Measurements from ENCODE around the gene MLANA. TPM values are rescaled to one million over a fixed set of nuclear protein-coding genes. Genes with fewer than 3 reads are reported as not detected.

The MLANA gene, protein sequence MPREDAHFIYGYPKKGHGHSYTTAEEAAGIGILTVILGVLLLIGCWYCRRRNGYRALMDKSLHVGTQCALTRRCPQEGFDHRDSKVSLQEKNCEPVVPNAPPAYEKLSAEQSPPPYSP
- not detected in 2 replicates for total RNA-seq

DNA sequence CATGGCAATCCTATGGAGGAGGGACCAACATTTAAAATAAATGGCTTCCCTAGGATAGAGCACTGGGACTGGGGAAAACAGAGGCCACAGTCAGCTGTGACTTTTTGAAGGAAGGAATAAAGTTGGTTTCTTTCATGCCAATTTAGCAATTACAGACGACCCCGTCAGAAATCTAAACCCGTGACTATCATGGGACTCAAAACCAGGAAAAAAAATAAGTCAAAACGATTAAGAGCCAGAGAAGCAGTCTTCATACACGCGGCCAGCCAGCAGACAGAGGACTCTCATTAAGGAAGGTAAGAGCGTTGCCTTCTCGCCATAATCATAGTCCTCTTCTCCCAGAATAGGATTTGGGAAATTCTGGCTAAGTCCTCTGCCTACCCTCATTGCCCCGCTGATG is at the start of gene MLANA:
TSS of gene MLANA (plus strand) at position 249 of the 400 bp plus-strand sequence. CDS start 1,586 bp downstream, outside the sequence.
- DNase-seq (ENCODE audit: low read depth in 2 of 2), result no peak

DNA sequence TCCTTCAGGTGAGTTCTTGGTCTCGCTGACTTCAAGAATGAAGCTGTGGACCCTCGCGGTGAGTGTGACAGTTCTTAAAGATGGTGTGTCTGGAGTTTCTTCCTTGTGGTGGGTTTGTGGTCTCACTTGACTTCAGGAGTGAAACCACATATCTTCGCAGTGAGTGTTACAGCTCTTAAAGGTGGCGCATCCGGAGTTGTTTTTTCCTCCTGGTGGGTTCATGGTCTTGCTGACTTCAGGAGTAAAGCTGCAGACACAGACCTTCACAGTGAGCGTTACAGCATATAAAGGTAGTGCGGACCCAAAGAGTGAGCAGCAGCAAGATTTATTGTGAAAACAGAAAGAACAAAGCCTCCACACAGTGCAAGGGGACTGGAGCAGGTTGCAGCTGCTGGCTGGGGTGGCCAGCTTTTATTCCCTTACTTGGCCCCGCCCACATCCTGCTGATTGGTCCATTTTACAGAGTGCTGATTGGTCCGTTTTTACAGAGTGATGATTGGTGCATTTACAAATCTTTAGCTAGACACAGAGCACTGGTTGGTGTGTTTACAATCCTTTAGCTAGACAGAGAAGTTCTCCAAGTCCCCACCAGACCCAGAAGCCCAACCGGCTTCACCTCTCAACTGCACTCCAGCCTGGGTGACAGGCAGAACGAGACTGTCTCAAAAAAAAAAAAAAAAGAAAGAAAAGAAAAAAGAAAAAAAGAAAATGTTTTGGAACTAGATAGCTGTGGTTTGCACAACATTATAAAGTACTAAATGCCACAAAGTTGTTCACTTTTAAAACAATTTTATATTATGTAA is 48.7 kb upstream of the MLANA start:
- DNase-seq (ENCODE audit: low read depth in 2 of 2), result no peak

DNA sequence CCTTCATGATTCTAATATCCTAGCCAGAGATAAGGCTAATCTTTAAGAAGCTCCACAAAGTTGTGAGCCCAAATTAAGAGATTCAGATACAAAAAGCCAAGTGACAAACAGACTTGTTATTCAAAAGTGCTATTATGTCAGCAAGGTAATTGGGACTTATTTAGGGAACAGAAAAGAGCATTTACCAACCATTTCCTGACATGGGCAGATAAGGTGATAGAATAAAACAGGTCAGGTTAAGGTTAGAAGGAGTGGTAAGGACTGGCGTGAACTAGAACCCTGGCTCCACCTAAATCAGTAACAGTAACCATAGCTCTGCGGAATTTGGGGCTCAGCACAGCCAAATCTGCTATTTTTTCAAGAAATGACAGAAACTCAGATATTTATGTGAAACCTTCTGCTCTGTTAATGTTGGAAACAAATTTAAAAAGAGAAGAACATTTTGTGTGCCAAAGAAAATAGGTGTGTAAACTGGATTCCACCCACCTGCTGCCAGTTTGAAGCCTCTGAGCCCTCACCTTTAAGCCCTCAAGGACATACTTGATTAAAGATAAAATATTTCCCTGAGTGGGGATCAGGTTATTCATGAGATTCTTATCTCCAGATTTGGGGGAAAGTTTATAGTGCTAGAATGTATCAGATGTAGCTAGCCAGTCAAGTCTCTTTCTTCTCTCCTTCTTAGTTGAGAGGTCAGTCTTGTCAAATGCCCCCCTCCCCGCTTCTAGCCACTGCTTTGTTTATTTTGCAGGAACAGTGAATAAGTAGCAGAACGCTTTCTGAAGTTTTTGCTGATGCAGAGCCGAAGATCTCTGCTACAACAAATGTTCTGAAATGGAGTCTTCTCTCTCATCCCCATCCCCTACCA is 47.5 kb upstream of the MLANA start:
- no peak for DNase-seq (ENCODE audit: low read depth in 2 of 2)

DNA sequence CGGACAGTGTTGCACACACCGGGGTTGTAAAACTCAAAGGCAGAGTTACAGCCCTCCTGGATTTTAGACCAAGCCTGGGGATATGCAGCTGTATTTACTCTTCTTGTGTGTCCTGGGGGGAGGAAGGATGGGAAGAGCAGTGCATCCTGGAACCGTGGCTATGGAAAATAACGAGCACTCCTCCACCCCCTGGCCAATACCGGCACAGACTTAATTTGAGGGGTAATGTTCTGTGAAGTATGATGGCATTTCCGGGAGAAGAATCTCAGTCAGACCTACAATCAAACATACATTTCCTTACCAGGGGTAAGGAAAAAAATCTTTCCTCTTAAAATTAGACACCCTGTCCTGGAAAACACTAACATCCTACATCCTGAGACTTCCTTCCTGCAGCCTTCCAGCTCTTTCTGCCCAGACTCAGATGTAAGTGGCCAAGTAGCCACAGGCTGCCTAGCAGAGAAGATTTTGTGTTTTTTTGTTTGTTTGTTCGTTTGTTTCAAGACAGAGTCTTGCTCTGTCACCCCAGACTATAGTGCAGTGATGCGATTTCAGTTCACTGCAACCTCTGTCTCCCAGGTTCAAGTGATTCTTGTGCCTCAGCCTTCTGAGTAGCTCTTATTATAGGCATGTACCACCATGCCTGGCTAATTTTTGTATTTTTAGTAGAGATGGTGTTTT is 46.8 kb upstream of the MLANA start:
- DNase-seq (ENCODE audit: low read depth in 2 of 2), result peak; percentile 25 to 66

DNA sequence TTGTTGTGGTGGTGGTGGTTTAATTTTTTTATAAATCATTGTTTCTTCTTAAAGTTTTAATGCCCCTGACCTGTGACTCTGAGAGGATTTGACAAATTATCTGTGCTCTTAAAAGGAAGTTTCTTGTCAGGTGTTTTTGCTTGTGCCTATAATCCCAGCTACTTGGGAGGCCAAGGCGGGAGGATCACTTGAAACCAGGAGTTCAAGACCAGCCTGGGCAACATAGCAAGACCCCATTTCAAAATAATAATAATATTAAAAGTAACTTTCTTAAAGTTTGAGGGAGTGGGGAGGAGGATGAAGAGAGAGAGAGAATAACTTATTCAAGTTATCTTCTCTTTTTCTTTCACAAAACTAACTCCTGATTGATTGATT is 45.5 kb upstream of the MLANA start:
- DNase-seq (ENCODE audit: low read depth in 2 of 2), result no peak

DNA sequence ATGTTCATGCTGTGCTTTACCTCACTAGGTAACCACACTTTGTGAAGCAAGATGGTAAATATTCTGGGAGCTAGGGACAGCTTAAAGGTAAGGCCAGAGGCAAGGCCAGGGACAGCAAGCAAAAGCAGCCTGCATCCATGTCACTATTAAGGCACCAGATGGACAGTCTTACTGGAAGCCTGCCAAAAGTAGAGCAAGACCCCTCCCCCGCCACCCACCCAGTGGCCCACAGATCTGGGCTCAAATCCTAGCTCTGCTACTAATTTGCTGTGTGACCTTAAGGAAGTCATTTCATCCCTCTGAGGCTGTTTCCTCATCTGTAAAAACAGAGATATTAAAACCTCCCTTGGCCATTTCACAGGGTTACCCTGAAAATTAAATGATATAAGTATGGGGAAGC is 44.6 kb upstream of the MLANA start:
- no peak for DNase-seq (ENCODE audit: low read depth in 2 of 2)

DNA sequence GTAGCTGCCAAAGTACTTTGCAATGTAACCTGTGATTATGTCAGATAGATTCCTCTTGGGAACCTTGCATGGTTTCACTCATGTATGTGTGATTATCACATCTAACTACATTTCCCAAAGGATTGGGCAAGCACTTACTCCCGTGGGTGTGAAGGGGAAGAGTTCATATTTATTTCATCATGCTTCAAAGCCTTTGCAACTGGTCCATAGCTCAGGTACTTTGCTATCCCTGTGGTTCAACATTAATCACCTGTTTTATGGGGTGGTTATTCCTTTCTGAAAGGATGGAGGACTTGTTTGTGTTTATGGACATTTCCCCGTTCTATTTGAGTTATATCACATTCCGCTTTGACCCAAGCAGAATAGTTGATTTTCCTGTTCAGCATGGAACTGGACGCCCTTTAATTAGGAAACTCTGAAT is 44.2 kb upstream of the MLANA start:
- DNase-seq (ENCODE audit: low read depth in 2 of 2), result no peak

DNA sequence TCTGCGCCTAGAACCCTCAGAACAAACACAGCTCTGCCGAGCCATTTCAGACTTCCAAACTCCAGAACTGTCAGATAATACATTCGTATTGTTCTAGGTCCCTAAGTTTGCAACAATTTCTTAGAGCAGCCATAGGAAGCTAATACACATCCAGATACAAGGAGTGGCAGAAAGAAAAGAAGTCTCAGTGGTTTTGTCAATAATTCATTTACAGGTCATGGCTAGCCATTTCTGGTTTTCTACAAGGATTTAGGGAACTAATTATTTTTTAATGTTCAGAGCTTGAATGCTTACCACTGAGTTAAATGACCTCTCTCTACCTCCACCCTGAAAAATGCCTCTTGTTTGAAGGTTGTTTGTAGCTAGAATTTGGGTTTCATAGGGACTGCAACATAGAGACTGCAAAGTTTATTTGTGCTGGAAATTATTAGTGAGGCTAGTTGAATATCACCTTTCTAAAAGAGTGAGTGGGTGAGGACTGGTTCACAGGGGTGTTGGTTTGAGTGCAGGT is 42.3 kb upstream of the MLANA start:
- no peak for DNase-seq (ENCODE audit: low read depth in 2 of 2)

DNA sequence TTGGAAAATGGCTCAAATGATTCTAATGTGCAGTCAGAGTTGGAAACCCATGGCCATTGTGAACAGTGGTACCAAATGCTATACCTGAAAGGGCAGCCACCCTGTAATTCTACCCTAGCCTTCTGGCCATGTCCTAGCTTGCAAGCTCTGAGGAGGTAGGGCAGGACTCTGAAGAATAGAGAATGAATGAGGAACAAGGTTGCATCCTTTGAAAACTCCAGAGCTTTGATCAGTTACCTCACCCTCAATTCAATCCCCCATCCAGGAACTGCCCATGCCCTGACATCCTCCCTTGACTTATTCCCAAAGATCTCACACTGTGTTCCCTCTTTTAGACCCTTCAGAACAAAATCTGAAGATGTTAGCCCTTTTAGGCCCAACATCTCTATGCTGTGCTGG is 40.0 kb upstream of the MLANA start:
- DNase-seq (ENCODE audit: low read depth in 2 of 2), result no peak

DNA sequence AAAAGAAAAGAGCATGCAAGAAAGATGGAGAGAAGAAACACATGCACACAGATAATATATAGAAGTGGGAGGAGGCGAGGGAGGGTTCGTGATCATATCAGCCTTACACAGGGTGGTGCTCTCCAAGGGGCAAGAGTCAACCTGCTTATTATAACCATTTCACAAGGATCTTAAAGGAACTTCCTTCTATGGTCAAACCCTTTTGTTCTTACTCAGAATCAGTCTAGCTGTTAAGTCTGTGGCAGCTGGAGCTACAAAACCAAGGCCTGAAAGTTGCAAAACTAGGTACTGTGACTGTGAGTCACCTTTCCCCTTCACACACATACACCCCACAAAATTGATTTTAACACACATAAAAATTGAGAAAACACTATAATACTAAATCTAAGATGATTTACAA is 39.2 kb upstream of the MLANA start:
- peak in 1 of 2 donors; percentile 41 for DNase-seq (ENCODE audit: low read depth in 2 of 2)

DNA sequence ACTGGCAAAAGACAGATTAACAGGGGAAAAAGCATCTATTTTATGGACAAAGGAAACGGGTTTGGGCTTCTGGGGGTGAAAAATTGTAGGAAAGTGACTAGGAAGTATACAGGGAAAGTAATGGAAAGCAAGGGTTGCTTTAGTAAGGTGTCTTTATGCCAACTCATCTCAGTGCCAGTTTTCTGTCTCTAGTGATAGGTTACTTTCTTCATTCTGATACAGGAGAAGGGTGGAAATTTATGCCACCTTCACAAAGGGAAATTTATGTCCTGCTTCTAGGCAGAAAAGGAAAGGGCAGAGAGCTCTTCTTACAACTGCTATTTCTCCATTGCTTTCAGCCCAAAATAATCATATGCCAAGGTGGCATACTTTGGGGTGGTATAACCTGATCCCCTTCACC is 37.7 kb upstream of the MLANA start:
- DNase-seq (ENCODE audit: low read depth in 2 of 2), result no peak

DNA sequence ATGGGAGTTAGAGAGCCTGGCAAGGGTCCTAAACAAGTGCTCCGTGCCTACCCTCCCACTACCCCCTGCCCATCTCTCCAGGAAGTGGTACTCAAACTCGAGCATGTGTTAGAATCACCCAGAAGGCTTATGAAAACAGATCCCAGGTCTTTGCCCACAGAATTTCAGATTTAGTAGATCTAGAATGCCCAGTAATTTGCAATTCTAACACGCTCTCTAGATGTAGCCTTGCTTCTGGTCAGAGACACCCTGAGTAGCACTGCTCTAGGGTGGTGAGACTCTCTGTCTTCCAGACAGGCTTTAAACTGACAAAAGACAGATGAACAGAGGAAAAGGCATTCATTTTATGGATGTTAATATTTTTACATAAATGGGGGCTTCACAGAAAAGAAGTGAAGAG is 37.1 kb upstream of the MLANA start:
- DNase-seq (ENCODE audit: low read depth in 2 of 2), result no peak

DNA sequence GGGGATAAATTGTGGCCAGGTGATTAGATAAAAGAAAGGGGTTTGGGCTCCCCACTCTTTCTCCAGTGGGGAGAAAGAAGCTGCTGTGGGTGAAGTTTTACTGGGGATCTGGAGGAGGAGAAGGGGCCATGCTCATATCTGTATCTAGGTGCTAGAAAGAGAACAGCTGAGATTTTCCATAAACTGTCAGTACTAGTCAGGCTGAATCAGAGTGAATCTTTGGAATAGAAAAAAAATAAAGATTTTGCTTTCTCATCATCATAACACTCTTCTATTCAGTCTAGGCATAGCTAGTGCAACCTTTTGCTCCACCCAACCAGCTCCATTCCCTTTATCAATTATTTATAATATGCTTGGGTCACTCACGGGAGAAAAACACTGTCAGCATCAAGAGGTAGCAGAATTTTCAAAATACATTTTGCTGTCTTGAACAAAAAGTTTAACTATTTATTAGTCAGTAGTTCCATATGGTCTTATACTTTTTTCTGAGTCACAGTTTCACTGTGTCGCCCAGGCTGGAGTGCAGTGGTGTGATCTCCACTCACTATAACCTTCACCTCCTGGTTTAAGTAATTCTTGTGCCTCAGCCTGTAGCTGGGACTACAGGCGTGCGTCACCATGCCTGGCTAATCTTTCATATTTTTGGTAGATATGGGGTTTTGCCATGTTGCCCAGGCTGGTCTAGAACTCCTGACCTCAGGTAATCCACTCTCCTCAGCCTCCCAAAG is 36.5 kb upstream of the MLANA start:
- DNase-seq (ENCODE audit: low read depth in 2 of 2), result no peak

DNA sequence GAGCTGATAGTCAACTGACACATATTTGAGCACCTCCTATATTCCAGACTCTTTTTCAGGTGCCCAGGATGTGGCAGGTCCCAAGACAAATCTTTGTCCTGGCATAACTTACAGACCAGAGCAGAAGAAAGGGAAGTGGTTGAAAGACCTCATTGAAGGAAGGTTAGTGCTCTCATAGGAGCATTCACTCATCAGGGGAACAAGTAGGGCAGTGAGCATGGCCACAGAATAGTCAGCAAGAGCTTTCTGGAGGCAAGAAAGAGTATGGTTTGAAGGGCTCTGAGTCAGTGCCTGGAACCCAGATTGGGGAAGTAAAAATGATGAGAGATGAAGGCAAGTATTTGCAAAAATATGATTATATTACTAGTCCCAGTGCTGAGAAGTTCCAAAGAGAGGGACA is 32.8 kb upstream of the MLANA start:
- no peak for DNase-seq (ENCODE audit: low read depth in 2 of 2)

DNA sequence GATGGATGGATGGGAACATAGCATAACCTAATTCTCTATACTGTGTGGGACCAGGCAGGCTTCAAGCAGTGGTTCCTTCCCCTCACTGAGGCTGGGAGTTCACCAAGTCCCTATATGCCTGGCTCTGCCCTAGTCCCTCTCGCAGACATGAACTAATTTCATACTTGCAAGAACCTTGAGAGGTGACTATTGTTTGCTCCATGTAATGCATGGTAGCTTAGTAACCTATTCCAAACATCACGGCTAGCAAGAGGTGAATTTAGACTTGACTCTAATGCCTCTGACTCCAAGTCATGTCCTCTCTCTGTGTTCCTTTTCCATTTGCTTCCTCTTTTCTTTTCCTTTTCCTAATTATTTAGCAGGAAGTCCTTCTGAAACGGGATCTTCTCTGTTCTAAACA is 31.9 kb upstream of the MLANA start:
- no peak for DNase-seq (ENCODE audit: low read depth in 2 of 2)

DNA sequence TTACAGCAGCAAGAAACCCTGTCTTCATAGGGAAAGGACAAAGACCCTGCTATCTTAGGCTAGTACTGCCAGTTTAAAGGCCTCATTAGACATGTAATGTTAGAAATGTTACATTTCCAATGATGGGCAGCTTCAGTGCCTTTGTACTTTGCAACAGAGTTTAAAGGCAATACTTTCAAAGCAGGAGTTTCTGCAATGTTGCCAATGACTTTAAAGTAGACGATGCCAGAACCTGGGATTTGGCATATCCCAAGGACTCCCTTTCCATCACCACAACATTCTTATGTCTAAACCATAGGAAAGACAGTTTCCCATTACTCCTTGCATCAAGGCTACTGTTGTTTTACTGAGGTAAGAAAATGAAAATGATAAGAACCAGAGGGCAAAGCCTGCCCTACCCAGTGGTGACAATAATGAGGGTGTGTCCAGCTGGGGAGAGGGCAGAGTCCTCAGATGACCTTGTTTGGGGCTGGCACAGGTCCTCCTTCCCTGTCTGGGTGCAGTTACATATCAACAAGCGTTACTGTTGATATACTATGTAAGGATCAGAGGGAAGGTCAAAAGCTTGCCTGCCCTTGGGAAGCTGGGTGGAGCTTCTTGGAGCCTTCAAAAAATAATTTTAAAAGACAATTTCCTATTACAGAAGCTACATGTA is 27.5 kb upstream of the MLANA start:
- DNase-seq (ENCODE audit: low read depth in 2 of 2), result no peak

DNA sequence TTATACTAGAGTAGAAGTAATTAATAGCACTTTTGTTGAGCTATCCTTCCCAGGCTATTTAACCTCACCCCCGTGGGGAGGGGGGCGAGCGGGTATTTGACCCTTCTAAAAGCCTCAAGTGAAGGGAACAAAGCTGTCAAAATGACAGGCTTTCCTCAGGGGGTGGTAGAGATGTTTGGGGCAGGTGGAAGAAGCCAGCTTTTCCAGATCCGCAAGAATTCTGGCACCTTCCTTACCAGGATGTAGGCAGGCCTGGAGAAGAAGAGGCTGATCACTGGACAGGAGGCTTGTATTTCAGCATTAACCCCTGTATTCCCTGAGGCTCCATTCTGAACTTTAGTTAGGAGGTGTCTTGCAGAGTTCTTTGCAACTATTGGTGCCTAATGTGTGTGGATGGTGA is 26.2 kb upstream of the MLANA start:
- DNase-seq (ENCODE audit: low read depth in 2 of 2), result no peak

DNA sequence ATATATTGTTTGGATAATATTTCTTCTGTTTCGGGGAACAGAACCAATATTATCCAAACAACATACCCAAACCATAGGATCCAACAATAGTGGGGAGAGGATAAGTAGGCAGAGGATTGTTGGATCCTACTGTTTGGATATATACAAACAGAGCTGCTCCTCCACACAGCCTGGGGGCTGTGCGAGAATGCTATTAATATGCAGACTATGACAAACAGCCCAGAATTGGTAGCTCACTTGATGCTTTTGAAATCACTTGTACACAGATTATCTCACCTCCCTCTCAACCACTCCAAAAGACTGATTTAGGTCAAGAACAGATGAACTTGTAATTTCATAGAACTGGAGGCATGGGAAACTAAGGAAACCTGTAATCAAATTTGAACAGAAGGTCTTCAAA is 24.4 kb upstream of the MLANA start:
- no peak for DNase-seq (ENCODE audit: low read depth in 2 of 2)

DNA sequence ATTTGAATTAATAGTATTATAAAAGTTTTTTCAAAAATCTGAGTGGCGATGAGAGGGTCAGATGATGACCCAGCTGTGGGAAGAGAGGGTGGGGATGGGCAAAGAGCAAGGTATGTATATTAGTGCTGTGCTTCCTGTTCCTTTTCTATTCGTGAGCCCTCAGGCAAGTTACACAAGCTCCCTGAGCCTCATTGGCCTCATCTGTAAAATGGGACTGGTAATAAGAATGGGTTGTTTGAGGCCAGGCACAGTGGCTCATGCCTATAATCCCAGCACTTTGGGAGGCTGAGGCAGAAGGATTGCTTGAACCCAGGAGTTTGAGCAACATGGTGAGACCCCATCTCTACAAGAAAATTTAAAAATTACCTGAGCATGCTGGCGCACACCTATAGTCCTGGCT is 24.0 kb upstream of the MLANA start:
- DNase-seq (ENCODE audit: low read depth in 2 of 2), result no peak

DNA sequence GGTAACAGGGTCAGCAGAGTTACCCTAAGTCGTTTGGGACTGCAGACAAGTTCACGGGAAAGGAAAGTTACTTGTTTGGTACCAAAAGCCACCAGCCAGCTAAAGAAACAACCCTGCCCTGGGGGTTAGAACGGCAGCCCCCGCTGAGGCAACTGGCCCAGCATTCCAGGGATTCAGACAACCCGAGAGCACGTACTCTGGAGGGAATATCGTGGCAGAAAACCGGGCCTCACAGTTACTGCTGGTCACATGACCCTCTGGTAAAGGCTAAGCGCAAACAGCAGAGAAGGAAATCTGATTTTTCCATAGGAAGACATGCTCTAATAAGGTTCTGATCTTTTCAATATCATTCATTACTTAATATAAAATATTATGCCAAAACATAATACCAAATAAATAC is 22.5 kb upstream of the MLANA start:
- DNase-seq (ENCODE audit: low read depth in 2 of 2), result no peak

All from dermis microvascular lymphatic vessel endothelial cell (primary cell).